ENCODE results near the gene KCNK18. TPM values are rescaled to one million over a fixed set of nuclear protein-coding genes. Genes with fewer than 3 reads are reported as not detected.

KCNK18 gene
- total and polyA plus RNA-seq, 2 of the 8 experiments (the other 6 are each of a cell fraction or from before 2014, with no cell fraction given) = not detected

- no peak overlapping the region for H3K9ac ChIP-seq (replicated peaks in 1 of 4; ENCODE audit: extremely low read depth in 1 of 4, low read depth in 3 of 4, low read length in 3 of 4)
- H4K20me1 ChIP-seq (replicated peaks in 1 of 2; ENCODE audit: control insufficient read depth in 1 of 2, insufficient read depth in 2 of 2, low read length in 2 of 2) = peaks cover 9 to 12% of the 10 kb centered on the region in 2 experiments
- 0 out of 2 replicates have a peak overlapping the region, but pooled peaks have one; percentile 16 for H2BK20ac ChIP-seq (ENCODE audit: low read length)
- POLR2A ChIA-PET (ENCODE audit: partially characterized antibody) = interaction anchor here (1.5 kb wide), 1 partner anchor 26 kb away, joined by 7 read pairs; no protein-coding TSS in a partner anchor
- peaks cover 6 to 20% (median 10%) of the 10 kb centered on the region in 4 experiments; a peak in 6 of 7 replicates for H3K4me1 ChIP-seq (replicated peaks in 1 of 4; ENCODE audit: control insufficient read depth in 3 of 4, insufficient read depth in 4 of 4, low read length in 3 of 4)
- H3K23me2 ChIP-seq (ENCODE audit: low read depth, low read length) = peaks cover 2% of the 10 kb centered on the region; the same call in 1 of the 2 replicates
- no peak overlapping the region for H4K5ac ChIP-seq (ENCODE audit: insufficient read length, low read depth, low read length)
- no peak overlapping the region for H4K91ac ChIP-seq (replicated peaks; ENCODE audit: insufficient read length, low read length)
- no peak overlapping the region for H3K56ac ChIP-seq (replicated peaks; ENCODE audit: insufficient read length, low read depth, low read length)
- H2BK5ac ChIP-seq (ENCODE audit: low read depth, low read length) = no peak overlapping the region
- H3K36me3 ChIP-seq (ENCODE audit: control insufficient read depth in 2 of 4, insufficient read depth in 4 of 4, low read length in 3 of 4) = no peaks in the 10 kb centered on the region
- CTCF ChIA-PET (ENCODE audit: partially characterized antibody) = interaction anchor here (1.1 to 4.7 kb wide), 5 partner anchors 7 to 364 kb away, joined by 3 to 31 read pairs (median 19); no protein-coding TSS in a partner anchor
- H3K4me2 ChIP-seq (ENCODE audit: insufficient read depth in 1 of 2, low read depth in 2 of 2, low read length in 2 of 2) = no peak overlapping the region; a peak in 1 of 4 replicates
- H3K23ac ChIP-seq (ENCODE audit: insufficient read length) = no peak overlapping the region
- H3K27ac ChIP-seq (ENCODE audit: low read depth, low read length) = no peak overlapping the region
- peak; percentile 80; the same call in 1 of the 2 replicates for TF ChIP-seq CBX8 (IDR thresholded peaks at IDR 0.05; ENCODE audit: borderline replicate concordance, low read depth, low read length)
- peak; percentile 9 for TF ChIP-seq EZH2 (IDR thresholded peaks at IDR 0.05; ENCODE audit: low read depth, low read length, severe bottlenecking)
- no peak for TF ChIP-seq TEAD4 (IDR thresholded peaks at IDR 0.05; ENCODE audit: low read depth, low read length)
- TF ChIP-seq HDAC6 (IDR thresholded peaks at IDR 0.05; ENCODE audit: low read depth, low read length) = no peak
- no peak for TF ChIP-seq RBBP5 (IDR thresholded peaks at IDR 0.05; ENCODE audit: borderline replicate concordance, low read depth, low read length)
- no peak for TF ChIP-seq SP1 (IDR thresholded peaks at IDR 0.05; ENCODE audit: low read depth, low read length)
- no peak overlapping the region for H4K8ac ChIP-seq (ENCODE audit: extremely low read depth, insufficient read depth, low read length)
- no peak overlapping the region for H2BK15ac ChIP-seq (ENCODE audit: low read length)
- H3K9me3 ChIP-seq (ENCODE audit: insufficient read depth in 2 of 2, low read depth in 1 of 2, low read length in 1 of 2) = no peaks in the 10 kb centered on the region
- WGBS, 2 experiments (ENCODE audit: extremely low coverage in 1 of 2, insufficient coverage in 1 of 2, insufficient read length in 1 of 2, insufficient replicate concordance in 2 of 2, low coverage in 1 of 2, low lambda C conversion rate in 2 of 2, missing lambda C conversion rate in 1 of 2) = 4% methylated on average over 5 of the region's 5 CpGs; no CpG with 5 or more reads in 1 of the 2 experiments
- H3K4ac ChIP-seq (replicated peaks; ENCODE audit: insufficient read length, low read depth, low read length) = no peak overlapping the region
- H2AFZ ChIP-seq (ENCODE audit: low read length) = no peak overlapping the region
- no peak overlapping the region; the same call in 1 of the 2 replicates for H2BK12ac ChIP-seq (ENCODE audit: low read depth, low read length)
- FAIRE-seq (no peak), DNase-seq (ENCODE audit: low read depth in 1 of 2, low spot score in 2 of 2) (no peak)
- H3K18ac ChIP-seq (ENCODE audit: extremely low read depth, low read length) = no peak overlapping the region
- peaks cover 78 to 97% (median 92%) of the 10 kb centered on the region in 4 experiments for H3K27me3 ChIP-seq (replicated peaks in 1 of 4; ENCODE audit: control insufficient read depth in 3 of 4, extremely low read depth in 1 of 4, insufficient read depth in 3 of 4, low read length in 3 of 4)
- H3K79me2 ChIP-seq (ENCODE audit: control insufficient read depth in 1 of 2, insufficient read depth in 2 of 2, low read length in 2 of 2) = no peaks in the 10 kb centered on the region
- no peaks in the 10 kb centered on the region for H3K79me1 ChIP-seq (ENCODE audit: low read depth, low read length)
- H3K14ac ChIP-seq (ENCODE audit: insufficient read length) = no peak overlapping the region
- H2BK120ac ChIP-seq (replicated peaks; ENCODE audit: low read depth, low read length) = no peak overlapping the region
- H2AK5ac ChIP-seq (ENCODE audit: low read depth, low read length) = no peak overlapping the region
- no peak overlapping the region for H3K4me3 ChIP-seq (ENCODE audit: extremely low read depth in 1 of 4, insufficient read depth in 2 of 4, low read depth in 3 of 4, low read length in 4 of 4)
These were observed 36.7 kb upstream of the KCNK18 start for GRCh38 chr10:117160567-117160966.

Data from H1 (cell line).